NCI-H1105 (cell line): ENCODE data around the gene UXT.
"Not testable (repeated sequence)": the region's sequence is repeated elsewhere in the genome, so short reads cannot be mapped to it uniquely, and the experiment has no call there.

Experiments
- DNase-seq: peaks from one replicate; lab custom pipeline; 2025; lab: John Stamatoyannopoulos, UW

Gene UXT

GRCh38 chrX:47658684-47659420 lies at the start of gene UXT:
UXT (minus strand) TSS chrX:47659180; CDS start chrX:47658927, 253 bp downstream.
- DNase-seq = peak; percentile 89

GRCh38 chrX:47707031-47707780 lies 48.2 kb upstream of the UXT start:
- DNase-seq = no peak

GRCh38 chrX:47706575-47706974 lies 47.6 kb upstream of the UXT start:
- no peak for DNase-seq

- no peak for DNase-seq
Observed at GRCh38 chrX:47704736-47705135, 45.8 kb upstream of the UXT start.

GRCh38 chrX:47697181-47697580 lies 38.2 kb upstream of the UXT start:
- no peak for DNase-seq

GRCh38 chrX:47690175-47690574 lies 31.2 kb upstream of the UXT start:
- DNase-seq = no peak

GRCh38 chrX:47687263-47687662 lies 28.3 kb upstream of the UXT start:
- DNase-seq = no peak

GRCh38 chrX:47683829-47684205 lies 24.8 kb upstream of the UXT start:
- DNase-seq = no peak

- no peak for DNase-seq
Observed at GRCh38 chrX:47683184-47683828, 24.3 kb upstream of the UXT start.

GRCh38 chrX:47675959-47676859 lies 17.2 kb upstream of the UXT start:
- DNase-seq = not testable (repeated sequence)

- no peak for DNase-seq
Observed at GRCh38 chrX:47674776-47675175, 15.8 kb upstream of the UXT start.

- DNase-seq = not testable (repeated sequence)
Observed at GRCh38 chrX:47665797-47666196, 6.8 kb upstream of the UXT start.

GRCh38 chrX:47664737-47665136 lies 5.8 kb upstream of the UXT start:
- no peak for DNase-seq

- no peak for DNase-seq
Observed at GRCh38 chrX:47662144-47662657, 3.2 kb upstream of the UXT start.

- DNase-seq = no peak
Observed at GRCh38 chrX:47661539-47661938, 2.6 kb upstream of the UXT start.

- DNase-seq = no peak
Observed at GRCh38 chrX:47659421-47659726, 394 bp upstream of the UXT start.

- no peak for DNase-seq
Observed at GRCh38 chrX:47658301-47658683, 688 bp downstream of the UXT start.

- no peak for DNase-seq
Observed at GRCh38 chrX:47651043-47651905, 7.7 kb downstream of the UXT start.

- DNase-seq = peak; percentile 95
Observed at GRCh38 chrX:47650164-47651042, 8.6 kb downstream of the UXT start, which contains the start of gene ELK1. ELK1 (minus strand) TSS chrX:47650563; CDS start chrX:47641441, 9,122 bp downstream.

GRCh38 chrX:47649781-47650163 lies 9.2 kb downstream of the UXT start:
- DNase-seq = no peak
